ENCODE results near the gene RTCB. TPM values are rescaled to one million over a fixed set of nuclear protein-coding genes. Genes with fewer than 3 reads are reported as not detected.

The RTCB gene
- total and polyA plus RNA-seq, 10 donors: 33.8 to 75.9 (median 61.0) TPM

DNA sequence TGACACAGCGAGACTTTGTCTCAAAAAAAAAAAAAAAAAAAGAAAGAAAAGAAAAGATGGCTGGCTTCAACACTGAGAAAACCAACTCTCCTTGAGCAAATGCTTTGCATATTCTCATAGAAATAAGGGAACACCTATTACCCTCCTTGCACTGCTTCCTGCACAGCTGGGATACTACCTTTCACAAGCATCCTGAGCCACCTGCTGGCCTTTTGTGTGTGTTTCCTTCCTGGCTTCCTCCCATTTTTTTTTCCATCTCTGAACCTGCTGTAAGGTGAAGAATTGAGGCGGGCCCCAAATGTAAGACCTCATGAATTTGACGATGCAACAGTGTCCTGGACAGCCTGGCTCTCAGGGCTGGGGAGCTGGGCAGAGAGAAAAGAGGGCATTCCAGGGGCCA, 56.3 kb downstream of the RTCB start:
- 61 to 94% (median 81%) methylated on average over 3 of the region's 3 CpGs for WGBS, 5 donors
- Histone ChIP-seq H3K9me3 (no peaks in the 10 kb centered on the region), H3K27me3 (replicated peaks in 1 of 7) (no peaks in the 10 kb centered on the region), H3K4me1 (no peaks in the 10 kb centered on the region), H3K36me3 (no peaks in the 10 kb centered on the region), H3K27ac (no peak overlapping the region), H3K4me3 (no peak overlapping the region)
- TF ChIP-seq CTCF (IDR thresholded peaks at IDR 0.05 in 8 of 11, conservative IDR thresholded peaks at IDR 0.05 in 3 of 11) (no peak), POLR2A (IDR thresholded peaks at IDR 0.05) (no peak), POLR2AphosphoS5 (IDR thresholded peaks at IDR 0.05) (no peak)
- intact Hi-C loops (cut with DNase I; ENCODE audit: low total_unique reads): no loop called here
- DNase-seq: no peak

DNA sequence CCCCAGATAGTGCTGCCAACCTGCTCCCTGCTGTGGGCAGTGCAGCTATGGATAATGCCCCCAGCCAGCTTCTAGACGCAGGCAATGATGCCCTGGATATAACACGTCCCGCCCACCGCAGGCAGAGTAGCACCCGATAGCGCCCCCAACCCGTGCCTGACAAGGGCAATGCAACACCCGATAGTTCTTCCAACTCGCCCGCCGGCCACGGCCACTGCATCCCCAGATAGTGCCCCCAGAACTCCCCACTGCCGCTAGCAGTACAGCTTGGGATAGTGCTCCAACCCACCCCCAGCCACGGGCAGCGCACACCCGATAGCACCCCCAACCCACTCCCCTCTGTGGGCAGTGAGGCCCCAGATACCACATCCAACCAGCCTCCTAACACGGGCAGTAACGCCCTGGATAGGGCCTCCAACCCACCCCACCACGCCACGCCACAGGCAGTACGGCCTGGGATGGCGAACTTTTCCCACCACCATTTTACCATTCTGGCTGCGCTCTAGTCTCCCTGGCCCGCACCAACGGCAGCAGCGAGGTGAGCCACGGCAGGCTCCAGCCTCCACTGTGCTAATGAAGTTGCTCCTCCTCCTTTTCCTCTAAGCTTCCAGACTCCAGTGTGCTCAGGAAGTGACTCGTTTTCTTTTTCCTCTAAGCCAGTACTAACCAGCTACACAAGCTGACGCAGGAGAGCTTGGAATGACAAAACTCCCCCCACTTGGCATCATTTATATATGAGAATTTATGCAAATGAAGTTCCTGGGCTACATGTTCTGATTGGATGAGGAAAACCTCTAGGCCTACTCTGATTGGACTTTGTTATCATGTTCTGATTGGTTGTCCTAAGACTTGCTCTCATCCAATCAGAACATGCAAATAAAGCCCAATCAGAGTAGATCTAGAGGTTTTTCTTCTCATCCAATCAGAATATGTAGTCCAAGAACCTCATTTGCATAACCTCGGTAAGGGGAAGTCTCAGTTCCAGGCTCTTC, 57.4 kb downstream of the RTCB start:
- Histone ChIP-seq H3K36me3 (no peaks in the 10 kb centered on the region), H3K9me3 (no peaks in the 10 kb centered on the region), H3K4me1 (no peaks in the 10 kb centered on the region), H3K27me3 (replicated peaks in 1 of 7) (no peaks in the 10 kb centered on the region), H3K27ac (peak overlapping the region in 3 of 8 donors; percentile 51 to 61 (median 59)), H3K4me3 (peak overlapping the region in 3 of 8 donors; percentile 33 to 62 (median 37))
- intact Hi-C loops (cut with DNase I; ENCODE audit: low total_unique reads): no loop called here
- WGBS, 5 donors: 78 to 88% (median 79%) methylated on average over 15 to 30 of the region's 30 CpGs
- peak in 1 of 3 donors; percentile 49 for TF ChIP-seq POLR2A (IDR thresholded peaks at IDR 0.05)
- TF ChIP-seq POLR2AphosphoS5 (IDR thresholded peaks at IDR 0.05): peak; percentile 42 to 88 (median 75)
- no peak for TF ChIP-seq CTCF (IDR thresholded peaks at IDR 0.05 in 8 of 11, conservative IDR thresholded peaks at IDR 0.05 in 3 of 11)
- DNase-seq: no peak

GRCh38 chr22:32353840-32354239, 58.2 kb downstream of the RTCB start:
- Histone ChIP-seq H3K4me3 (peak overlapping the region in 3 of 8 donors; percentile 33 to 62 (median 37)), H3K36me3 (no peaks in the 10 kb centered on the region), H3K27me3 (replicated peaks in 1 of 7) (no peaks in the 10 kb centered on the region), H3K27ac (peak overlapping the region in 1 of 8 donors; percentile 51), H3K4me1 (no peaks in the 10 kb centered on the region), H3K9me3 (no peaks in the 10 kb centered on the region)
- intact Hi-C loops (cut with DNase I; ENCODE audit: low total_unique reads): no loop called here
- TF ChIP-seq CTCF (IDR thresholded peaks at IDR 0.05 in 8 of 11, conservative IDR thresholded peaks at IDR 0.05 in 3 of 11) (no peak), POLR2AphosphoS5 (IDR thresholded peaks at IDR 0.05) (no peak), POLR2A (IDR thresholded peaks at IDR 0.05) (no peak)
- 95 to 100% (median 96%) methylated on average over 6 to 19 of the region's 19 CpGs for WGBS, 5 donors
- no peak for DNase-seq

- Histone ChIP-seq H3K36me3 (no peaks in the 10 kb centered on the region), H3K27me3 (replicated peaks in 1 of 7) (no peaks in the 10 kb centered on the region), H3K4me3 (peak overlapping the region in 1 of 8 donors; percentile 62), H3K4me1 (no peaks in the 10 kb centered on the region), H3K27ac (no peak overlapping the region), H3K9me3 (no peaks in the 10 kb centered on the region)
- WGBS, 5 donors: 90 to 96% (median 95%) methylated on average over 6 to 28 of the region's 28 CpGs
- intact Hi-C loops (cut with DNase I; ENCODE audit: low total_unique reads): no loop called here
- DNase-seq: no peak
- TF ChIP-seq CTCF (IDR thresholded peaks at IDR 0.05 in 8 of 11, conservative IDR thresholded peaks at IDR 0.05 in 3 of 11) (no peak), POLR2AphosphoS5 (IDR thresholded peaks at IDR 0.05) (no peak), POLR2A (IDR thresholded peaks at IDR 0.05) (no peak)
These were observed 58.8 kb downstream of the RTCB start for GRCh38 chr22:32353292-32353691.
